Mononuclear cell (primary cell): ENCODE measurements around the gene CRYBB3. TPM values are rescaled to one million over a fixed set of nuclear protein-coding genes. Genes with fewer than 3 reads are reported as not detected.

Source experiments
- H3K27me3 ChIP-seq: 2 replicates; pipeline ENCODE4 v1.6.0; 2011; ENCODE audit warnings: low read length, control low read depth; ENCODE audit not compliant: insufficient read depth
- H3K4me1 ChIP-seq: 2 replicates; pipeline ENCODE4 v1.5.1; 2011; ENCODE audit warnings: mild to moderate bottlenecking, low read length, control low read depth; ENCODE audit not compliant: insufficient read depth
- H3K4me3 ChIP-seq: 2 replicates; pipeline ENCODE4 v1.5.1; 2011; ENCODE audit warnings: mild to moderate bottlenecking, low read length, moderate library complexity
- H3K9me3 ChIP-seq: 2 replicates; pipeline ENCODE4 v1.5.1; 2011; ENCODE audit warnings: low read depth, mild to moderate bottlenecking, control low read depth, low read length
- total RNA-seq: library from RNA; depleted of rRNA; stranded (reverse); fragments of >200 nt; gene quantifications from one replicate; pipeline ENCODE4 v1.2.3, GENCODE V29; 2012

CRYBB3 gene
- total RNA-seq, result not detected

GRCh38 chr22:25199731-25200520 is at the start of gene CRYBB3:
Gene CRYBB3 (plus strand): TSS chr22:25199858. CDS start chr22:25201397, 1,539 bp downstream.
- no peaks in the 10 kb centered on the region for H3K9me3 ChIP-seq

GRCh38 chr22:25153961-25154666 is 45.5 kb upstream of the CRYBB3 start:
- Histone ChIP-seq H3K4me1 (no peaks in the 10 kb centered on the region), H3K9me3 (no peaks in the 10 kb centered on the region), H3K4me3 (no peak overlapping the region), H3K27me3 (no peaks in the 10 kb centered on the region)

More at GRCh38 chr22:25199731-25200520, at the start of gene CRYBB3:
- Histone ChIP-seq H3K4me1 (no peaks in the 10 kb centered on the region), H3K4me3 (no peak within 1 kb of the TSS), H3K27me3 (no peaks in the 10 kb centered on the region)

- Histone ChIP-seq H3K4me1 (no peaks in the 10 kb centered on the region), H3K4me3 (no peak overlapping the region), H3K9me3 (no peaks in the 10 kb centered on the region), H3K27me3 (no peaks in the 10 kb centered on the region)
Measured at GRCh38 chr22:25154667-25154999, 45.0 kb upstream of the CRYBB3 start.

- H3K4me3 ChIP-seq, result no peak overlapping the region
- no peaks in the 10 kb centered on the region for H3K27me3 ChIP-seq
- no peaks in the 10 kb centered on the region for H3K4me1 ChIP-seq
- H3K9me3 ChIP-seq, result no peaks in the 10 kb centered on the region
Measured at GRCh38 chr22:25156736-25157135, 42.9 kb upstream of the CRYBB3 start.

- H3K9me3 ChIP-seq, result no peaks in the 10 kb centered on the region
- no peaks in the 10 kb centered on the region for H3K27me3 ChIP-seq
- H3K4me1 ChIP-seq, result no peaks in the 10 kb centered on the region
- H3K4me3 ChIP-seq, result no peak overlapping the region
Measured at GRCh38 chr22:25159028-25159427, 40.6 kb upstream of the CRYBB3 start.

GRCh38 chr22:25160120-25160996 is 39.3 kb upstream of the CRYBB3 start:
- Histone ChIP-seq H3K4me3 (no peak overlapping the region), H3K9me3 (no peaks in the 10 kb centered on the region), H3K27me3 (no peaks in the 10 kb centered on the region), H3K4me1 (no peaks in the 10 kb centered on the region)

GRCh38 chr22:25161017-25161915 is 38.4 kb upstream of the CRYBB3 start:
- Histone ChIP-seq H3K4me3 (no peak overlapping the region), H3K9me3 (no peaks in the 10 kb centered on the region), H3K4me1 (no peaks in the 10 kb centered on the region), H3K27me3 (no peaks in the 10 kb centered on the region)

- H3K4me3 ChIP-seq, result no peak overlapping the region
- H3K4me1 ChIP-seq, result no peaks in the 10 kb centered on the region
- H3K27me3 ChIP-seq, result no peaks in the 10 kb centered on the region
- H3K9me3 ChIP-seq, result no peaks in the 10 kb centered on the region
Measured at GRCh38 chr22:25161916-25162530, 37.6 kb upstream of the CRYBB3 start.

GRCh38 chr22:25162561-25162960 is 37.1 kb upstream of the CRYBB3 start:
- Histone ChIP-seq H3K27me3 (no peaks in the 10 kb centered on the region), H3K4me3 (no peak overlapping the region), H3K9me3 (no peaks in the 10 kb centered on the region), H3K4me1 (no peaks in the 10 kb centered on the region)

- Histone ChIP-seq H3K4me3 (no peak overlapping the region), H3K4me1 (no peaks in the 10 kb centered on the region), H3K9me3 (no peaks in the 10 kb centered on the region), H3K27me3 (no peaks in the 10 kb centered on the region)
Measured at GRCh38 chr22:25165785-25166184, 33.9 kb upstream of the CRYBB3 start.

GRCh38 chr22:25166266-25167040 is 33.2 kb upstream of the CRYBB3 start:
- H3K4me3 ChIP-seq, result no peak overlapping the region
- H3K9me3 ChIP-seq, result no peaks in the 10 kb centered on the region
- no peaks in the 10 kb centered on the region for H3K4me1 ChIP-seq
- no peaks in the 10 kb centered on the region for H3K27me3 ChIP-seq

GRCh38 chr22:25167082-25167481 is 32.6 kb upstream of the CRYBB3 start:
- no peaks in the 10 kb centered on the region for H3K27me3 ChIP-seq
- no peaks in the 10 kb centered on the region for H3K9me3 ChIP-seq
- H3K4me1 ChIP-seq, result no peaks in the 10 kb centered on the region
- H3K4me3 ChIP-seq, result no peak overlapping the region

GRCh38 chr22:25167834-25168601 is 31.6 kb upstream of the CRYBB3 start:
- Histone ChIP-seq H3K4me3 (no peak overlapping the region), H3K27me3 (no peaks in the 10 kb centered on the region), H3K4me1 (no peaks in the 10 kb centered on the region), H3K9me3 (no peaks in the 10 kb centered on the region)
